ENCODE measurements around the gene DNAJC30. TPM values are rescaled to one million over a fixed set of nuclear protein-coding genes. Genes with fewer than 3 reads are reported as not detected.
"Not testable (repeated sequence)": the region's sequence is repeated elsewhere in the genome, so short reads cannot be mapped to it uniquely, and the experiment has no call there.

DNAJC30 gene
- total RNA-seq (2014; rRNA removed; shearing (Covaris generic)) = 2.8 and 3.5 TPM in 2 replicates
- polyA plus RNA-seq (2014; cell fraction: nucleus; rRNA removed) = 2.7 and 3.5 TPM in 2 replicates

- DNase-seq (ENCODE audit: extremely low read depth, low read depth) = peak; percentile 96
These were observed at the start of gene DNAJC30, which contains the start of gene BUD23 for GRCh38 chr7:73683056-73683787. TSS of gene DNAJC30 (minus strand) at chr7:73683453. CDS start at chr7:73683423, 30 bp downstream. TSS of gene BUD23 (plus strand) at chr7:73683597. CDS start at chr7:73683626, 29 bp downstream.

- no peak for DNase-seq (ENCODE audit: extremely low read depth, low read depth)
These were observed 49.1 kb upstream of the DNAJC30 start for GRCh38 chr7:73732397-73732796.

- DNase-seq (ENCODE audit: extremely low read depth, low read depth) = no peak
These were observed 47.2 kb upstream of the DNAJC30 start for GRCh38 chr7:73730485-73730884.

GRCh38 chr7:73728551-73728950 lies 45.3 kb upstream of the DNAJC30 start:
- no peak for DNase-seq (ENCODE audit: extremely low read depth, low read depth)

GRCh38 chr7:73727952-73728351 lies 44.7 kb upstream of the DNAJC30 start:
- DNase-seq (ENCODE audit: extremely low read depth, low read depth) = no peak

GRCh38 chr7:73726083-73726466 lies 42.8 kb upstream of the DNAJC30 start:
- DNase-seq (ENCODE audit: extremely low read depth, low read depth) = no peak

- no peak for DNase-seq (ENCODE audit: extremely low read depth, low read depth)
These were observed 40.6 kb upstream of the DNAJC30 start for GRCh38 chr7:73723813-73724212.

GRCh38 chr7:73722785-73723184 lies 39.5 kb upstream of the DNAJC30 start:
- DNase-seq (ENCODE audit: extremely low read depth, low read depth) = no peak

- DNase-seq (ENCODE audit: extremely low read depth, low read depth) = not testable (repeated sequence)
These were observed 38.9 kb upstream of the DNAJC30 start for GRCh38 chr7:73722182-73722581.

- no peak for DNase-seq (ENCODE audit: extremely low read depth, low read depth)
These were observed 38.1 kb upstream of the DNAJC30 start for GRCh38 chr7:73721377-73721817.

GRCh38 chr7:73720443-73720842 lies 37.2 kb upstream of the DNAJC30 start:
- DNase-seq (ENCODE audit: extremely low read depth, low read depth) = not testable (repeated sequence)

GRCh38 chr7:73719806-73720169 lies 36.5 kb upstream of the DNAJC30 start:
- DNase-seq (ENCODE audit: extremely low read depth, low read depth) = no peak

- peak; percentile 76 for DNase-seq (ENCODE audit: extremely low read depth, low read depth)
These were observed 35.9 kb upstream of the DNAJC30 start, which contains the start of gene STX1A for GRCh38 chr7:73718905-73719805. TSS of gene STX1A (minus strand) at chr7:73719669. CDS start at chr7:73719631, 38 bp downstream.

GRCh38 chr7:73718438-73718881 lies 35.2 kb upstream of the DNAJC30 start:
- DNase-seq (ENCODE audit: extremely low read depth, low read depth) = no peak

- peak; percentile 93 for DNase-seq (ENCODE audit: extremely low read depth, low read depth)
These were observed 34.7 kb upstream of the DNAJC30 start for GRCh38 chr7:73717991-73718405.

GRCh38 chr7:73717025-73717807 lies 34.0 kb upstream of the DNAJC30 start:
- no peak for DNase-seq (ENCODE audit: extremely low read depth, low read depth)

- no peak for DNase-seq (ENCODE audit: extremely low read depth, low read depth)
These were observed 33.2 kb upstream of the DNAJC30 start for GRCh38 chr7:73716318-73716890.

- DNase-seq (ENCODE audit: extremely low read depth, low read depth) = peak; percentile 97
These were observed 32.5 kb upstream of the DNAJC30 start for GRCh38 chr7:73715648-73716317.

- not testable (repeated sequence) for DNase-seq (ENCODE audit: extremely low read depth, low read depth)
These were observed 30.1 kb upstream of the DNAJC30 start for GRCh38 chr7:73713319-73713718.
